Neural crest cell (in vitro differentiated cells): ENCODE results near the gene SMYD5. TPM values are rescaled to one million over a fixed set of nuclear protein-coding genes. Genes with fewer than 3 reads are reported as not detected.
A peak's percentile ranks its signal among the peaks of the same experiment; 100 is the strongest.

ENCODE experiments used
- DNase-seq: peaks from one replicate; pipeline ENCODE4 v3.0.0; 2021; ENCODE audit warnings: low read depth, mixed read lengths, low spot score
- H3K27ac Mint-ChIP-seq: one replicate; pipeline ENCODE4 v1.8.0; 2021; ENCODE audit warnings: mild to moderate bottlenecking, mixed read lengths; ENCODE audit not compliant: unreplicated experiment
- H3K27me3 Mint-ChIP-seq: 2 replicates; pipeline ENCODE4 v1.8.0; 2021; ENCODE audit warnings: low read depth, mild to moderate bottlenecking, mixed read lengths
- H3K36me3 Mint-ChIP-seq: 2 replicates; pipeline ENCODE4 v1.8.0; 2021; ENCODE audit warnings: low read depth, mild to moderate bottlenecking, mixed read lengths
- H3K4me1 Mint-ChIP-seq: 2 replicates; pipeline ENCODE4 v1.8.0; 2021; ENCODE audit warnings: mixed read lengths
- H3K4me3 Mint-ChIP-seq: one replicate; pipeline ENCODE4 v1.8.0; 2021; ENCODE audit warnings: mild to moderate bottlenecking, mixed read lengths
- H3K9me3 Mint-ChIP-seq: 2 replicates; pipeline ENCODE4 v1.8.0; 2021; ENCODE audit warnings: mixed read lengths
- total RNA-seq: library from RNA; stranded (reverse); gene quantifications from 2 replicates; pipeline ENCODE4 v1.2.1, GENCODE V29; 2021
- TF ChIP-seq, protein P1 (sequence below): fragments of 200-600 bp; sonication (generic); conservative IDR thresholded peaks from 2 replicates; pipeline ENCODE4 v1.5.0; 2021; ENCODE audit warnings: antibody characterized with exemption, mild to moderate bottlenecking

The SMYD5 gene
- total RNA-seq, 1 donor from 2014 or later, result 33.7 TPM

- Mint-ChIP-seq H3K27ac (no peak overlapping the region), H3K4me1 (peaks cover 18% of the 10 kb centered on the region), H3K4me3 (peak overlapping the region; percentile 66), H3K9me3 (no peaks in the 10 kb centered on the region), H3K27me3 (peaks cover 72% of the 10 kb centered on the region), H3K36me3 (no peaks in the 10 kb centered on the region)
- DNase-seq, result no peak
- TF ChIP-seq, protein P1, sequence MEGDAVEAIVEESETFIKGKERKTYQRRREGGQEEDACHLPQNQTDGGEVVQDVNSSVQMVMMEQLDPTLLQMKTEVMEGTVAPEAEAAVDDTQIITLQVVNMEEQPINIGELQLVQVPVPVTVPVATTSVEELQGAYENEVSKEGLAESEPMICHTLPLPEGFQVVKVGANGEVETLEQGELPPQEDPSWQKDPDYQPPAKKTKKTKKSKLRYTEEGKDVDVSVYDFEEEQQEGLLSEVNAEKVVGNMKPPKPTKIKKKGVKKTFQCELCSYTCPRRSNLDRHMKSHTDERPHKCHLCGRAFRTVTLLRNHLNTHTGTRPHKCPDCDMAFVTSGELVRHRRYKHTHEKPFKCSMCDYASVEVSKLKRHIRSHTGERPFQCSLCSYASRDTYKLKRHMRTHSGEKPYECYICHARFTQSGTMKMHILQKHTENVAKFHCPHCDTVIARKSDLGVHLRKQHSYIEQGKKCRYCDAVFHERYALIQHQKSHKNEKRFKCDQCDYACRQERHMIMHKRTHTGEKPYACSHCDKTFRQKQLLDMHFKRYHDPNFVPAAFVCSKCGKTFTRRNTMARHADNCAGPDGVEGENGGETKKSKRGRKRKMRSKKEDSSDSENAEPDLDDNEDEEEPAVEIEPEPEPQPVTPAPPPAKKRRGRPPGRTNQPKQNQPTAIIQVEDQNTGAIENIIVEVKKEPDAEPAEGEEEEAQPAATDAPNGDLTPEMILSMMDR, result no peak
Measured at GRCh38 chr2:73174244-73174643, 39.8 kb upstream of the SMYD5 start.

GRCh38 chr2:73174941-73175662 is 38.9 kb upstream of the SMYD5 start:
- Mint-ChIP-seq H3K36me3 (no peaks in the 10 kb centered on the region), H3K27ac (no peak overlapping the region), H3K9me3 (no peaks in the 10 kb centered on the region), H3K4me3 (peak overlapping the region; percentile 27), H3K27me3 (peaks cover 81% of the 10 kb centered on the region), H3K4me1 (peaks cover 18% of the 10 kb centered on the region)
- TF ChIP-seq, protein P1, result no peak
- DNase-seq, result no peak

DNA sequence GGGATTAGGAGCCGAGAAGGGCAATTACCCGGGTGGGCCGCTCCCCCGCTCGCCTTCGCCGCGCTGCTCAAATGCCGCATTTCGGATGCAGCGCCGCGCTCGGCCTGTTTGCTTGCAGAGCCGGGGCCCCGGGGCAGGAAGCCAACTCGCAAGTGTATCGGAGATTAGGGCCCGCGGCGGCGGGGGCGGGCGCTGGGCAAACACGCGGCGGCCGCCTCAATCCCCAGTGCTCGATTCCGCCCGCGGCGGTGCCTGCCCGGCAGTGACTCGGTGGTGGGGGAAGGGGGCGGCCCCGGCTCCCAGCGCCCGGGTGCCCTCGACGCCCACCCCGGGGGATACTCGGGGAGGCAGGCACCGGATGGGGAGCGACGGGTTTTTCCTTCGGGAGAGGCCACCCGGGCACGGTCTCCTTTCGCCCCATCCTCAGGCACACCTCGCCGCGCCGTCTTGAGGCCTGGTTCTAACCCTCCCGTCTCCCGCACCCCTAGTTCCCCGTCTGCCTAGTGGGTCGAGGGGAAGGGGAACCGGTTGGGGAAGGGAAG is 38.3 kb upstream of the SMYD5 start:
- no peak overlapping the region for H3K4me3 Mint-ChIP-seq
- no peaks in the 10 kb centered on the region for H3K36me3 Mint-ChIP-seq
- no peaks in the 10 kb centered on the region for H3K9me3 Mint-ChIP-seq
- H3K27me3 Mint-ChIP-seq, result peaks cover 87% of the 10 kb centered on the region
- TF ChIP-seq, protein P1, result peak; percentile 1
- peak; percentile 48 for DNase-seq
- peaks cover 18% of the 10 kb centered on the region for H3K4me1 Mint-ChIP-seq
- H3K27ac Mint-ChIP-seq, result no peak overlapping the region

GRCh38 chr2:73176205-73176880 is 37.7 kb upstream of the SMYD5 start:
- no peak for DNase-seq
- peaks cover 93% of the 10 kb centered on the region for H3K27me3 Mint-ChIP-seq
- H3K36me3 Mint-ChIP-seq, result no peaks in the 10 kb centered on the region
- H3K4me3 Mint-ChIP-seq, result peak overlapping the region; percentile 88
- H3K4me1 Mint-ChIP-seq, result peaks cover 18% of the 10 kb centered on the region
- no peak overlapping the region for H3K27ac Mint-ChIP-seq
- TF ChIP-seq, protein P1, result no peak
- H3K9me3 Mint-ChIP-seq, result no peaks in the 10 kb centered on the region

DNA sequence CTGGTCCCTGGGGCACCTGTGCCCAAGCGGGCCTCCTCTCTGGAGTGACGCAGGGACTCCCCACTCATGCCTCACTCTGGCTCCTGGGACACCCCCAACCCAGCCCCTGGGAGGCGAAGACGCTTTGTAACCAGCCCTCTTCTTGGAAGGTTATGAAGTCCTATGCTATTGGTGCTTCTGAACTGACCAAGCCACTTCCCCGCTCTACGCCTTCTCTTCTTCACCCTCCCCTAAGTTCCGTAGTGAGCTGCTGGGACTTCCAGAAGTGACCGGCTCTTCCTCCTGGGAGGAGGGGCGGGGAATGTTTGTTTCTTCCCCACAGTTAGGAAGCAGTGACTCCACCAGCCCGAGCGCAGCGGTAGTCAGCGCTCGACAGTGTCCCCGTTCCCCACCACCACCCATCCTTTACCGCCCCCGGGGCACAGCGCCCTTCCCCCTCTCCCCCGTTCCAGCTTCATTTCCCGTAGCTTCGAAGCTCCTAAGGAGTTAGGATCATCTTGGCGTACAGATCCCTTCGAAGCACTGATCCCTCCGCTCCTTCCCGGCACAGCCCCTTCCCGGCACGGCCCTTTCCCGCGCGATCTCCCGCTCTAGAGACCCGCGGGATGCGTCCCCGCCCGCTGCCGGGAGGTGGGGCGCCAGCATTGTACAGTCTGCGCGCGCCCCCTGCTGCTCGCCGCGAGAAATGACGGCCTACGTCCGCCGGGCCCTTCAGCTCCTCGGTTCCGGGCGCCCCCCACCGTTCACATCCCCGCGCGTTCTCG is 37.0 kb upstream of the SMYD5 start:
- Mint-ChIP-seq H3K4me1 (peaks cover 18% of the 10 kb centered on the region), H3K27ac (no peak overlapping the region), H3K9me3 (no peaks in the 10 kb centered on the region), H3K4me3 (peak overlapping the region; percentile 88), H3K36me3 (no peaks in the 10 kb centered on the region), H3K27me3 (peaks cover 96% of the 10 kb centered on the region)
- DNase-seq, result peak; percentile 95
- TF ChIP-seq, protein P1, result peak; percentile 98
